Heart left ventricle (tissue), 16 donors: ENCODE results near the gene MAP1LC3A. TPM values are rescaled to one million over a fixed set of nuclear protein-coding genes. Genes with fewer than 3 reads are reported as not detected.
A peak's percentile ranks its signal among the peaks of the same experiment; 100 is the strongest.

Experiments used
- ATAC-seq, 4 donors: fragments of 200-7000 bp; cut with Tn5 transposase; one replicate each; pipeline ENCODE4 v1.9.1; 2020 to 2022; ENCODE audit warnings: moderate library complexity in 4 of 4, mild to moderate bottlenecking in 3 of 4, moderate number of reproducible peaks in 1 of 4
- DNase-seq, 5 donors: peaks; one replicate each; pipeline ENCODE4 v3.0.0-alpha.2; 2020
- H3K27ac ChIP-seq, 12 donors: fragments of 200-600 bp; sonication (generic) in 4 of 12; one replicate each; pipeline versions ENCODE4 v1.5.0 to v1.8.0; 2016 to 2022; ENCODE audit warnings: mild to moderate bottlenecking in 2 of 12
- H3K27me3 ChIP-seq, 9 donors: fragments of 200-600 bp; sonication (generic) in 2 of 9; one replicate each; pipeline versions ENCODE4 v1.5.1 to v1.8.0; 2016 to 2022; ENCODE audit warnings: mild to moderate bottlenecking in 3 of 9
- H3K36me3 ChIP-seq, 9 donors: fragments of 200-600 bp; sonication (generic) in 2 of 9; one replicate each; pipeline versions ENCODE4 v1.5.0 to v1.8.0; 2018 to 2022; ENCODE audit warnings: mild to moderate bottlenecking in 2 of 9
- H3K4me1 ChIP-seq, 12 donors: fragments of 200-600 bp; sonication (generic) in 4 of 12; one replicate each; pipeline versions ENCODE4 v1.5.0 to v1.8.0; 2016 to 2022; ENCODE audit warnings: mild to moderate bottlenecking in 3 of 12
- H3K4me3 ChIP-seq, 12 donors: fragments of 200-600 bp; sonication (generic) in 4 of 12; one replicate each; pipeline versions ENCODE4 v1.5.0 to v1.8.0; 2017 to 2022; ENCODE audit warnings: mild to moderate bottlenecking in 9 of 12, moderate library complexity in 4 of 12
- H3K9me3 ChIP-seq, 12 donors: fragments of 200-600 bp; sonication (generic) in 4 of 12; one replicate each; pipeline versions ENCODE4 v1.5.0 to v1.8.0; 2016 to 2022; ENCODE audit warnings: mild to moderate bottlenecking in 1 of 12
- POLR2A ChIP-seq, 2 donors: fragments of 450-650 bp; IDR thresholded peaks; one replicate each; pipeline ENCODE4 v1.6.1; 2017; ENCODE audit warnings: antibody characterized with exemption in 2 of 2, mild to moderate bottlenecking in 2 of 2, moderate library complexity in 2 of 2
- WGBS, 4 donors: extraction: QIAGEN DNeasy Blood & Tissue Kit in 2 of 4; methylation state at CpG; one replicate each; pipeline versions ENCODE4 v1.1.5 to v1.1.7; 2013 to 2018; 5-methylcytosine and 5-hydroxymethylcytosine counted together
- intact Hi-C, 10 donors: fragments of 100-400 bp; cut with DNase I; formaldehyde crosslinking; loops; one replicate each; pipeline versions ENCODE4 v1.11.1 to v1.14.2; 2022
- polyA plus RNA-seq, 2 donors: library from polyadenylated mRNA; stranded (reverse); fragments of 200-250 nt; gene quantifications; one replicate each; pipeline ENCODE4 v1.2.3, GENCODE V29; 2013
- total RNA-seq, 9 donors: library from RNA; depleted of rRNA in 2 of 9; stranded (reverse); fragments of >200 nt in 2 of 9; fragmentation: NEBNext Ultra II Directional in 3 of 9; extraction: Animal tissue kit (Norgen Biotek cat#: 25700) in 3 of 9; gene quantifications; one replicate each; pipeline versions ENCODE4 v1.1.0 to v1.2.4, GENCODE V29; 2016 to 2023
- TF ChIP-seq, protein P1 (sequence below), 12 donors: fragments of 200-600 bp; sonication (generic) in 4 of 12; IDR thresholded peaks; one replicate each; pipeline versions ENCODE4 v1.5.0 to v1.8.0; 2018 to 2022; ENCODE audit warnings: antibody characterized with exemption in 12 of 12, mild to moderate bottlenecking in 5 of 12
- donor health status: ischemic (EF 13 %, LVEDD 7.1; RV severe dilation, severe dysfunction).
- donor health status: healthy with polysubstance abuse.
- donor health status: DM: no; HTN: yes; CAD: no.
- donor health status: DM: no; HTN: no; CAD: no.
- donor health status: ischemic (EF 25% LVEDD 6.9; RV normal size, moderate dysfunction).
- donor health status: ischemic (EF 25% LVEDD 5.7; RV mildly dilated, moderate dysfunction).
- donor health status: healthy.
- donor health status: DM: yes; HTN: yes; CAD: no.
- donor health status: ischemic (EF 35%, LVEDD 5.7; RV mildly dilated, moderate dysfunction).
- donor health status: nonischemic (EF 11% LVEDD 7.7; RV severe dilation, severe dysfunction).
- donor health status: DM: yes; HTN: yes; CAD: no.
- donor health status: PGD.
- donor health status: ischemic (EF 29% LVEDD 5.4; RV normal size, mild dysfunction).
- donor health status: nonischemic (EF 23%, LVEDD 6.1; RV moderate dilation, normal function).

MAP1LC3A gene
- total and polyA plus RNA-seq, 11 donors, result 42.8 to 212 (median 88.6) TPM

DNA sequence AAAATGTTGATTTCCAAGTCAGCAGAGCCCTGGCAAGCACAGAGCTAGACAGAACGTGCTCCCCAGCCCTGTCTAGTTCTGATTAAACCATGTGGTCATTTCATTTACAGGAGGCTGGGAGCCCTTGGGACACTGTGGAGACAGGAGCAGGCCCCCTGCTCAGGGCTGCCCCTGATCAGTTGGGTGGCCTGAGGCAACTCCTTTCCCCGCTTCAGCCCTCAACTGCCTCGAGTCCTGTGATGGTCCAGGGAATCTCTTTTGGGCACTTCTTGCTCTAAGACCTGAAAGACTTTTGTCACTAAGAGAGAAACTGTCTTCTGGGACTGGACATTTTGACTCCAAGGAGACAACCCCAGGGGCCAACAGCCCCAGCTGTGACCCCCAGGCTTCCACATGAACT lies 28.8 kb upstream of the MAP1LC3A start:
- Histone ChIP-seq H3K27ac (peak overlapping the region in 5 of 12 donors; percentile 20 to 60 (median 46)), H3K27me3 (no peaks in the 10 kb centered on the region), H3K36me3 (peaks cover 0 to 85% (median 77%) of the 10 kb centered on the region in 9 donors), H3K4me3 (no peak overlapping the region), H3K9me3 (no peaks in the 10 kb centered on the region), H3K4me1 (peaks cover 4 to 56% (median 35%) of the 10 kb centered on the region in 12 donors)
- DNase-seq, result no peak
- ATAC-seq, result no peak
- intact Hi-C loops, result loop anchor here in 6 of 10 donors (5.0 to 10.0 kb wide), 6 partner anchors 55 to 335 kb away; partner anchors contain the start of gene TP53INP2 (in 1 of the 6)
- TF ChIP-seq, protein P1, sequence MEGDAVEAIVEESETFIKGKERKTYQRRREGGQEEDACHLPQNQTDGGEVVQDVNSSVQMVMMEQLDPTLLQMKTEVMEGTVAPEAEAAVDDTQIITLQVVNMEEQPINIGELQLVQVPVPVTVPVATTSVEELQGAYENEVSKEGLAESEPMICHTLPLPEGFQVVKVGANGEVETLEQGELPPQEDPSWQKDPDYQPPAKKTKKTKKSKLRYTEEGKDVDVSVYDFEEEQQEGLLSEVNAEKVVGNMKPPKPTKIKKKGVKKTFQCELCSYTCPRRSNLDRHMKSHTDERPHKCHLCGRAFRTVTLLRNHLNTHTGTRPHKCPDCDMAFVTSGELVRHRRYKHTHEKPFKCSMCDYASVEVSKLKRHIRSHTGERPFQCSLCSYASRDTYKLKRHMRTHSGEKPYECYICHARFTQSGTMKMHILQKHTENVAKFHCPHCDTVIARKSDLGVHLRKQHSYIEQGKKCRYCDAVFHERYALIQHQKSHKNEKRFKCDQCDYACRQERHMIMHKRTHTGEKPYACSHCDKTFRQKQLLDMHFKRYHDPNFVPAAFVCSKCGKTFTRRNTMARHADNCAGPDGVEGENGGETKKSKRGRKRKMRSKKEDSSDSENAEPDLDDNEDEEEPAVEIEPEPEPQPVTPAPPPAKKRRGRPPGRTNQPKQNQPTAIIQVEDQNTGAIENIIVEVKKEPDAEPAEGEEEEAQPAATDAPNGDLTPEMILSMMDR (IDR thresholded peaks at IDR 0.05), result no peak
- TF ChIP-seq POLR2A (IDR thresholded peaks at IDR 0.05), result no peak
- WGBS, 4 donors, result 63 to 81% (median 75%) methylated on average over 2 to 3 of the region's 3 CpGs

DNA sequence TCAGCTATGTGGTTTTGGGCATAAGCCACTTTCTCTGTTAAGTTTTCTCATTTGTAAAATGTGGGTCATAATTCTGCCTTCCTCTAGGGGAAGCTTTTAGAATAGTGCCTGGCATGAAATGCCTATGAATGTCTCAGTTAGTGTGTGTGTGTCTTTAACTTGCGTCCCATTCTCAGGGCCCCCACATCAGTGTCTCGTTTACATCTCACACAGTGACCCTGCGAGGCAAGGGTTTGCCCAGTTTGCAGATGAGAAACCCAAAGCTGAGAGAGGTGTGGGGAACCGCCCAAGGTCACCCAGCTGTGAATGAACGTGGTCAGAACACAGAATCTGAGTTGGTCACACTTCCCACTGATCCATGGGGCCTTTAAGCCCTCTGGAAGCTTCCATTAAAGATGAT lies 28.2 kb upstream of the MAP1LC3A start:
- H3K4me3 ChIP-seq, result no peak overlapping the region

DNA sequence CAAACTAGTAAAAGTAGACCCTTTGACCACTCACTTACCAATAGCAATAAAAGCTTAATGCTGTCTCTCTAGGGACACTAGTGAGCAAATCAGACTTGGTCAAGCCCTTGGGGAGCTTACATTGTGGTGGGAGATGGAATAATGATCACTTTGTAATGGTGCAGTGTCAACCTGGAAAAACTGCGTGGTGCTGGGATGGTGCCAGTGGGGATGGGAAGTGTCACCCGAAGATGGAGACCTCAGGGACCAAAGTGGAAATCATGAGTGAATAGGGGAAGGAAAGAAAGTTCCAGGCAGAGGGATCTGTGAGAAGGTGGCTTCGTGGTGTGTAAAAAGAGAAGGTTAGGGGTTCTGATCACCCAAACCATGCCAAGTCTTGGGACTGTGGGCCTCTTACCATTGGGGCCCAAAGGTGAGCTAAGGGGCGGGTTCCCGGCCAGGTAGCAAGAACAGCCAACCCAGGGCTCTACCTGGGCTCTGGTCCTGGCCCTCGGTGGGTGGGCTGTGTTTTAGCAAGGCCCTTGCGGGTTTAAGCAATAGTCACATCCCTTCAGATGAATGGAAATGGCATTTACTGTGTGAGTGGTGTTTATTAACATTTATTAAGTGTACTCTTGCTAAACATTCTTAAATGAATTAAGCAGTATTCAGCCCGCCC lies 26.8 kb upstream of the MAP1LC3A start:
- TF ChIP-seq, protein P1 (IDR thresholded peaks at IDR 0.05), result no peak
- TF ChIP-seq POLR2A (IDR thresholded peaks at IDR 0.05), result no peak
- intact Hi-C loops, result loop anchor here in 2 of 10 donors (10.0 kb wide), 2 partner anchors 173 to 233 kb away; partner anchors contain the start of gene TP53INP2 (in 1 of the 2)
- DNase-seq, result peak in 1 of 5 donors; percentile 6
- Histone ChIP-seq H3K4me3 (no peak overlapping the region), H3K4me1 (peaks cover 4 to 39% (median 21%) of the 10 kb centered on the region in 12 donors), H3K9me3 (no peaks in the 10 kb centered on the region), H3K27me3 (no peaks in the 10 kb centered on the region), H3K27ac (no peak overlapping the region), H3K36me3 (peaks cover 0 to 97% (median 89%) of the 10 kb centered on the region in 9 donors)
- 85 to 92% (median 87%) methylated on average over 8 of the region's 8 CpGs for WGBS, 4 donors
- no peak for ATAC-seq

More for the DNA sequence above, 28.2 kb upstream of the MAP1LC3A start:
- WGBS, 4 donors, result 82 to 94% (median 88%) methylated on average over 5 of the region's 5 CpGs
- DNase-seq, result no peak
- intact Hi-C loops, result loop anchor here in 2 of 10 donors (10.0 kb wide), 2 partner anchors 174 to 234 kb away; partner anchors contain the start of gene TP53INP2 (in 1 of the 2)
- Histone ChIP-seq H3K36me3 (peaks cover 0 to 90% (median 83%) of the 10 kb centered on the region in 9 donors), H3K27me3 (no peaks in the 10 kb centered on the region), H3K4me1 (peaks cover 4 to 53% (median 34%) of the 10 kb centered on the region in 12 donors), H3K27ac (no peak overlapping the region), H3K9me3 (no peaks in the 10 kb centered on the region)
- TF ChIP-seq, protein P1 (IDR thresholded peaks at IDR 0.05), result no peak
- TF ChIP-seq POLR2A (IDR thresholded peaks at IDR 0.05), result no peak
- ATAC-seq, result no peak

DNA sequence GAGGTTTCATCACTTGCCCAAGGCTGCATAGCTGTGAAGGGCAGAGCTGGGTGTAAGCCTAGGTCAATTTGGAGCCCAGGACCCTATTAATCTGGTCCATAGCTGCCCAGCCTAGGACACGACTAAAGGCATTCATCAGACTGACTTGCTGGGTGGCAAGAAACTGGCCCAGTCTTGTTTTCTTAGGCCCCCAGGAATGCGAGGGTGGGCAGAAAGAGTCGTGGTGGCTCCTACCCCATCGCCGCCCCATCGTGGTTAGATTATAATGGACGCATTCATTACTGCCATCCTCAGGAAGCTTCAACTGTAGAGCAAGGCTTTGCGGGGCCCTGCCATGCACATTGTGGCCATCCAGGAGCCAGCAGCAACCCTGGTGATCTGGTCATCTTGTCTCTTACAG lies 26.2 kb upstream of the MAP1LC3A start:
- Histone ChIP-seq H3K9me3 (no peaks in the 10 kb centered on the region), H3K36me3 (peaks cover 0 to 97% (median 89%) of the 10 kb centered on the region in 9 donors), H3K27ac (no peak overlapping the region), H3K27me3 (no peaks in the 10 kb centered on the region), H3K4me1 (peaks cover 4 to 35% (median 18%) of the 10 kb centered on the region in 12 donors), H3K4me3 (no peak overlapping the region)
- no peak for ATAC-seq
- 75 to 100% (median 87%) methylated on average over 1 to 8 of the region's 8 CpGs for WGBS, 4 donors
- intact Hi-C loops, result loop anchor here in 2 of 10 donors (10.0 kb wide), 2 partner anchors 172 to 232 kb away; partner anchors contain the start of gene TP53INP2 (in 1 of the 2)
- DNase-seq, result no peak
- TF ChIP-seq, protein P1 (IDR thresholded peaks at IDR 0.05), result no peak
- no peak for TF ChIP-seq POLR2A (IDR thresholded peaks at IDR 0.05)
